Ectodermal cell (in vitro differentiated cells): Measurements from ENCODE around the gene ZNF554.

ENCODE experiments used
- H3K27ac ChIP-seq: 2 replicates; pipeline ENCODE4 v1.7.0; 2013; ENCODE audit warnings: mild to moderate bottlenecking, low read depth, low read length; ENCODE audit not compliant: insufficient read depth, poor library complexity, severe bottlenecking
- H3K27me3 ChIP-seq: 2 replicates; pipeline ENCODE4 v1.7.0; 2013; ENCODE audit warnings: mild to moderate bottlenecking, low read length; ENCODE audit not compliant: insufficient read depth, control insufficient read depth, poor library complexity, severe bottlenecking
- H3K36me3 ChIP-seq: one replicate; pipeline ENCODE4 v1.7.0; 2013; ENCODE audit warnings: low read length; ENCODE audit not compliant: control insufficient read depth, insufficient read depth
- H3K4me1 ChIP-seq: one replicate; pipeline ENCODE4 v1.7.0; 2013; ENCODE audit warnings: low read length; ENCODE audit not compliant: control insufficient read depth, insufficient read depth
- H3K4me3 ChIP-seq: 2 replicates; pipeline ENCODE4 v1.7.0; 2013; ENCODE audit warnings: low read depth, low read length, control low read depth; ENCODE audit not compliant: insufficient read depth
- H3K9me3 ChIP-seq: 2 replicates; pipeline ENCODE4 v1.7.0; 2013; ENCODE audit warnings: mild to moderate bottlenecking, low read length, moderate library complexity; ENCODE audit not compliant: control insufficient read depth
- WGBS, 2 experiments: methylation state at CpG; one replicate each; pipeline ENCODE4 v1.1.7; 2013; ENCODE audit warnings: missing lambda C conversion rate in 2 of 2; 5-methylcytosine and 5-hydroxymethylcytosine counted together

Gene ZNF554

GRCh38 chr19:2799273-2800020, 20.2 kb upstream of the ZNF554 start:
- Histone ChIP-seq H3K4me3 (no peak overlapping the region), H3K27me3 (no peaks in the 10 kb centered on the region), H3K27ac (no peak overlapping the region), H3K4me1 (no peaks in the 10 kb centered on the region), H3K36me3 (peaks cover 49% of the 10 kb centered on the region), H3K9me3 (no peaks in the 10 kb centered on the region)
- WGBS, 2 experiments = 96% methylated on average over 41 of the region's 41 CpGs

- whole genome bisulfite sequencing, 2 experiments = 96% methylated on average over 22 of the region's 22 CpGs
- H3K27ac ChIP-seq = no peak overlapping the region
- H3K4me3 ChIP-seq = no peak overlapping the region
- no peaks in the 10 kb centered on the region for H3K4me1 ChIP-seq
- H3K27me3 ChIP-seq = no peaks in the 10 kb centered on the region
- no peaks in the 10 kb centered on the region for H3K9me3 ChIP-seq
- H3K36me3 ChIP-seq = peaks cover 51% of the 10 kb centered on the region
Measured at GRCh38 chr19:2800506-2800905, 19.2 kb upstream of the ZNF554 start.

- Histone ChIP-seq H3K4me3 (no peak overlapping the region), H3K36me3 (peaks cover 44% of the 10 kb centered on the region), H3K27ac (no peak overlapping the region), H3K27me3 (no peaks in the 10 kb centered on the region), H3K9me3 (no peaks in the 10 kb centered on the region), H3K4me1 (no peaks in the 10 kb centered on the region)
- 95 to 97% methylated on average over 17 of the region's 17 CpGs for WGBS, 2 experiments
Measured at GRCh38 chr19:2802826-2803225, 16.8 kb upstream of the ZNF554 start.

GRCh38 chr19:2803486-2804155, 16.0 kb upstream of the ZNF554 start:
- Histone ChIP-seq H3K4me3 (no peak overlapping the region), H3K36me3 (peaks cover 49% of the 10 kb centered on the region), H3K4me1 (no peaks in the 10 kb centered on the region), H3K27me3 (no peaks in the 10 kb centered on the region), H3K27ac (no peak overlapping the region), H3K9me3 (no peaks in the 10 kb centered on the region)
- 94 to 95% methylated on average over 29 of the region's 29 CpGs for WGBS, 2 experiments

GRCh38 chr19:2804156-2805004, 15.3 kb upstream of the ZNF554 start:
- H3K27ac ChIP-seq = no peak overlapping the region
- no peaks in the 10 kb centered on the region for H3K9me3 ChIP-seq
- H3K36me3 ChIP-seq = peaks cover 47% of the 10 kb centered on the region
- H3K4me1 ChIP-seq = no peaks in the 10 kb centered on the region
- H3K27me3 ChIP-seq = no peaks in the 10 kb centered on the region
- 92 to 95% methylated on average over 27 of the region's 27 CpGs for WGBS, 2 experiments
- H3K4me3 ChIP-seq = no peak overlapping the region

GRCh38 chr19:2805261-2805900, 14.3 kb upstream of the ZNF554 start:
- Histone ChIP-seq H3K27ac (no peak overlapping the region), H3K4me1 (no peaks in the 10 kb centered on the region), H3K36me3 (peaks cover 45% of the 10 kb centered on the region), H3K4me3 (no peak overlapping the region), H3K27me3 (no peaks in the 10 kb centered on the region), H3K9me3 (no peaks in the 10 kb centered on the region)
- 97 to 98% methylated on average over 25 to 26 of the region's 28 CpGs for WGBS, 2 experiments

GRCh38 chr19:2805991-2806649, 13.5 kb upstream of the ZNF554 start:
- H3K9me3 ChIP-seq = no peaks in the 10 kb centered on the region
- no peaks in the 10 kb centered on the region for H3K27me3 ChIP-seq
- 96% methylated on average over 23 of the region's 23 CpGs for WGBS, 2 experiments
- no peak overlapping the region for H3K4me3 ChIP-seq
- H3K36me3 ChIP-seq = peaks cover 51% of the 10 kb centered on the region
- H3K27ac ChIP-seq = no peak overlapping the region
- no peaks in the 10 kb centered on the region for H3K4me1 ChIP-seq

- no peaks in the 10 kb centered on the region for H3K9me3 ChIP-seq
- peaks cover 49% of the 10 kb centered on the region for H3K36me3 ChIP-seq
- no peaks in the 10 kb centered on the region for H3K27me3 ChIP-seq
- WGBS, 2 experiments = 94% methylated on average over 34 of the region's 34 CpGs
- H3K4me3 ChIP-seq = no peak overlapping the region
- H3K27ac ChIP-seq = no peak overlapping the region
- no peaks in the 10 kb centered on the region for H3K4me1 ChIP-seq
Measured at GRCh38 chr19:2806736-2807378, 12.8 kb upstream of the ZNF554 start.

- Histone ChIP-seq H3K4me3 (no peak overlapping the region), H3K9me3 (no peaks in the 10 kb centered on the region), H3K4me1 (no peaks in the 10 kb centered on the region), H3K27ac (no peak overlapping the region), H3K27me3 (no peaks in the 10 kb centered on the region), H3K36me3 (peaks cover 53% of the 10 kb centered on the region)
- WGBS, 2 experiments = 96% methylated on average over 56 of the region's 56 CpGs
Measured at GRCh38 chr19:2807379-2808128, 12.1 kb upstream of the ZNF554 start.
